ENCODE measurements around the gene RAD51B.

DNA sequence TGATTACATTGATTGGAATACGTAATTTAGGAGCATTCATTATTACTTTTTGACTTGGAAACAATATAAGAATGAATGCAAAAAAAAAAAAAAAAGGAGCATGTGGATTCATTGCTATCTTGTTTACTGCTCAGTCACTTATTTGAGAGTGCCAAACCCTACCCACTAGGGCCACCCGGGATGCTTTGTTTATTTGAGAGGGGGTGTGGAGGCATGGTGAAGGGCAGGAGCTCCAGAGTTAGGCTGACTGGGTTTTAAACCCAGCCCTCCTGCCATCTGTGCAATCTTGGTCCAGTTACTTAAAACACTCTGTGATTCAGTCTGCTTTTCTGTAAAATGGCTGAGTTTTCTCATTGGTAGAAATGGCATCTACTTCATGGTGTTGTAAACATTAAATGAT, 195.2 kb downstream of the RAD51B start:
- TF ChIP-seq EP300 (IDR thresholded peaks at IDR 0.05; ENCODE audit: low read depth) (no peak), POLR2A (IDR thresholded peaks at IDR 0.05) (no peak)
- TF ChIP-seq, protein P1, sequence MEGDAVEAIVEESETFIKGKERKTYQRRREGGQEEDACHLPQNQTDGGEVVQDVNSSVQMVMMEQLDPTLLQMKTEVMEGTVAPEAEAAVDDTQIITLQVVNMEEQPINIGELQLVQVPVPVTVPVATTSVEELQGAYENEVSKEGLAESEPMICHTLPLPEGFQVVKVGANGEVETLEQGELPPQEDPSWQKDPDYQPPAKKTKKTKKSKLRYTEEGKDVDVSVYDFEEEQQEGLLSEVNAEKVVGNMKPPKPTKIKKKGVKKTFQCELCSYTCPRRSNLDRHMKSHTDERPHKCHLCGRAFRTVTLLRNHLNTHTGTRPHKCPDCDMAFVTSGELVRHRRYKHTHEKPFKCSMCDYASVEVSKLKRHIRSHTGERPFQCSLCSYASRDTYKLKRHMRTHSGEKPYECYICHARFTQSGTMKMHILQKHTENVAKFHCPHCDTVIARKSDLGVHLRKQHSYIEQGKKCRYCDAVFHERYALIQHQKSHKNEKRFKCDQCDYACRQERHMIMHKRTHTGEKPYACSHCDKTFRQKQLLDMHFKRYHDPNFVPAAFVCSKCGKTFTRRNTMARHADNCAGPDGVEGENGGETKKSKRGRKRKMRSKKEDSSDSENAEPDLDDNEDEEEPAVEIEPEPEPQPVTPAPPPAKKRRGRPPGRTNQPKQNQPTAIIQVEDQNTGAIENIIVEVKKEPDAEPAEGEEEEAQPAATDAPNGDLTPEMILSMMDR (IDR thresholded peaks at IDR 0.05), result no peak
